HepG2 (cell line): Measurements from ENCODE around the gene CEP89. TPM values are rescaled to one million over a fixed set of nuclear protein-coding genes. Genes with fewer than 3 reads are reported as not detected.
A peak's percentile ranks its signal among the peaks of the same experiment; 100 is the strongest.

Source experiments
- GMEB2 ChIP-seq: IDR thresholded peaks from 2 replicates; pipeline ENCODE4 v1.6.1; 2016; ENCODE audit warnings: missing biosample characterization, missing genetic modification reagents, low read depth
- IRF1 ChIP-seq: sonication (generic); formaldehyde crosslinking; IDR thresholded peaks from 2 replicates; pipeline ENCODE4 v1.4.0; 2020; ENCODE audit warnings: low read depth, mild to moderate bottlenecking, missing genetic modification reagents
- MAZ ChIP-seq, 2 experiments: sonication (generic) in 1 of 2; formaldehyde crosslinking in 1 of 2; IDR thresholded peaks; 2 replicates each; pipeline versions ENCODE4 v1.5.0 to v1.6.1; 2012 to 2020; ENCODE audit warnings: low read depth in 2 of 2, mild to moderate bottlenecking in 2 of 2, borderline replicate concordance in 1 of 2, improper control_type of control experiment in 1 of 2, low read length in 1 of 2, missing genetic modification reagents in 1 of 2, moderate library complexity in 1 of 2
- NR2C2 ChIP-seq: sonication (generic); formaldehyde crosslinking; IDR thresholded peaks from 2 replicates; pipeline ENCODE4 v1.4.0; 2020; ENCODE audit warnings: missing genetic modification reagents, mild to moderate bottlenecking, moderate library complexity, borderline replicate concordance
- PRDM4 ChIP-seq: sonication (generic); formaldehyde crosslinking; IDR thresholded peaks from 2 replicates; pipeline ENCODE4 v1.9.0; 2021; ENCODE audit warnings: missing genetic modification reagents, borderline replicate concordance
- RBM39 ChIP-seq: fragments of 200-400 bp; formaldehyde crosslinking; IDR thresholded peaks from one replicate; pipeline ENCODE4 v1.6.1; 2018; ENCODE audit warnings: antibody characterized with exemption, mild to moderate bottlenecking, low read depth, low read length; ENCODE audit not compliant: poor library complexity, severe bottlenecking
- SOX13 ChIP-seq, 3 experiments: fragments of 450-650 bp in 1 of 3; sonication (generic) in 1 of 3; formaldehyde crosslinking in 1 of 3; IDR thresholded peaks in 2 of 3; conservative IDR thresholded peaks in 1 of 3; 2 replicates each; pipeline versions ENCODE4 v1.5.0 to v1.6.1; 2016 to 2020; ENCODE audit warnings: antibody characterized with exemption in 1 of 3, mild to moderate bottlenecking in 1 of 3, missing compliant biosample characterization in 1 of 3, missing genetic modification reagents in 1 of 3, moderate library complexity in 1 of 3
- TEAD2 ChIP-seq: sonication (generic); formaldehyde crosslinking; IDR thresholded peaks from 2 replicates; pipeline ENCODE4 v1.9.0; 2021; ENCODE audit warnings: missing genetic modification reagents
- ZBTB26 ChIP-seq: IDR thresholded peaks from 2 replicates; pipeline ENCODE4 v1.6.1; 2016; ENCODE audit warnings: missing compliant biosample characterization, missing genetic modification reagents, borderline replicate concordance
- ZNF121 ChIP-seq: sonication (generic); formaldehyde crosslinking; IDR thresholded peaks from 2 replicates; pipeline ENCODE4 v1.5.0; 2020; ENCODE audit warnings: mild to moderate bottlenecking, missing genetic modification reagents
- ZNF331 ChIP-seq: sonication (generic); formaldehyde crosslinking; IDR thresholded peaks from 2 replicates; pipeline ENCODE4 v1.4.0; 2020; ENCODE audit warnings: missing genetic modification reagents
- ZNF549 ChIP-seq: sonication (generic); formaldehyde crosslinking; IDR thresholded peaks from 2 replicates; pipeline ENCODE4 v1.5.0; 2020; ENCODE audit warnings: missing genetic modification reagents
- ZNF572 ChIP-seq: sonication (generic); formaldehyde crosslinking; IDR thresholded peaks from 2 replicates; pipeline ENCODE4 v1.5.1; 2020; ENCODE audit warnings: mild to moderate bottlenecking, missing genetic modification reagents
- ZNF878 ChIP-seq: sonication (generic); formaldehyde crosslinking; IDR thresholded peaks from 2 replicates; pipeline ENCODE4 v1.8.1; 2023; ENCODE audit warnings: mild to moderate bottlenecking, missing genetic modification reagents, moderate library complexity
- polyA plus RNA-seq, 8 experiments: library from polyadenylated mRNA; depleted of rRNA in 3 of 8; stranded (reverse) in 7 of 8; unstranded in 1 of 8; fragments of >200 nt; fragmentation: Illumina TruSeq in 4 of 8; extraction: Trizol in 4 of 8; gene quantifications; 2 replicates each; pipeline versions ENCODE4 v1.2.1 to v1.2.3, GENCODE V29; 2011 to 2016; ENCODE audit warnings: low read depth in 4 of 8, missing spikeins in 1 of 8, mixed read lengths in 1 of 8; ENCODE audit not compliant: insufficient read depth in 1 of 8
- total RNA-seq, 5 experiments: library from RNA; depleted of rRNA; stranded (reverse); fragments of >200 nt; fragmentation: Illumina TruSeq; extraction: Trizol; gene quantifications; 2 replicates each; pipeline ENCODE4 v1.2.3, GENCODE V29; 2016; ENCODE audit warnings: low read depth in 1 of 5

Gene CEP89
- total and polyA plus RNA-seq, 2 of the 13 experiments (the other 11 are each of a cell fraction or from before 2014, with no cell fraction given), result 7.2 to 10.9 TPM

GRCh38 chr19:32971715-32972540, at the start of gene CEP89, which contains the start of gene FAAP24 (continued):
- TF ChIP-seq TEAD2 (CRISPR knock-in tag) (no peak), NR2C2 (CRISPR knock-in tag) (peak; percentile 92), ZNF549 (CRISPR knock-in tag) (no peak), SOX13 (IDR thresholded peaks at IDR 0.05) (no peak), SOX13 (CRISPR knock-in tag; conservative IDR thresholded peaks at IDR 0.05 in 1 of 2, IDR thresholded peaks at IDR 0.05 in 1 of 2) (no peak; a peak in 1 of 4 replicates), RBM39 (no peak), GMEB2 (CRISPR knock-in tag) (no peak), ZBTB26 (CRISPR knock-in tag) (no peak; the same call in 1 of the 2 replicates), IRF1 (no peak), ZNF121 (no peak), MAZ (IDR thresholded peaks at IDR 0.05; ENCODE audit: borderline replicate concordance, low read depth, low read length) (no peak), MAZ (CRISPR knock-in tag; IDR thresholded peaks at IDR 0.05; ENCODE audit: low read depth) (peak; percentile 57; the same call in 1 of the 2 replicates), ZNF878 (CRISPR knock-in tag) (peak; percentile 100), PRDM4 (CRISPR knock-in tag) (no peak), ZNF572 (0 out of 2 replicates have a peak, but pooled peaks have one; percentile 18), ZNF331 (CRISPR knock-in tag) (no peak)
